ENCODE data around the gene MBOAT2.

DNA sequence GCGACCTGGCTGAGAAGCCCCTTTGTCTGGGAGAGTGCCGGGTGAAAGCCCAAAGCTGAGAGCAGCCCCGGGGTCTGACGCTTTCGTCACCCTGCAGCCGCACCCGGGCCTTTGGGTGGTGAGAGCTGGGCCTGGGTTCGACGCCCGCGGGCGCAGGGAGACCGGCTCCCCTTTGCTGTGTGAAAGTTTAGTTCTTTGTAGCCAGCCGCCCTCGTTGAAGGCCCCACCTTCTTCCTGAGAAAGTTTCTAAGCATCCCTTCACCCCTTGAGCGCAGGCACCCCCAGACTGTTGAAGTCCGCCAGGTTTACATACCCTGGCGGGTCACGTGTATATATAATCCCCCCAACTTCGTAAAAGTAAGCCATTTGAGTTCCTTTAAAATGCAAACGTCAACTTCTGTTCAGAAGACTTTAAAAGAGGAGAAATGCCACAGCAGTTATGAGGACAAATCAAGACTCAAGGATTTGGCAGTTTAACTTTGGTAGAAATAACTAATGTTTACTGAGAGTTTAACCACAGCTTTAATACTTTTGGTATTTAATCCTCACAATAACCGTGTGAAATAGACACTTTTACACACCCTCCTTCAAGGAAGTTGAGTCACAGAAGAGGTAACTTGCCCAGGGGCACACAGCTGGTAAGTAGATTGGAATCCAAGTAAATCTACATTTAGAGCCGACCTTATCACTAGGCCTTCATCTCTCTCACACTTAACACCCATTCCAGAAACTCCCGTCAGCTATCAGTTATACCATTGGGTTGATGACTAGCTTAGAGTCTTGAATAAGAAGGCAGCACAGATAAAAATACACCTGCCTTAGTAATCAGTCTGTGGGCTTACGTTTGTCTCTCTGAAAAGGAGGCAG lies 1.1 kb upstream of the MBOAT2 start:
- TF ChIP-seq ATAD3A (CRISPR knock-in tag; IDR thresholded peaks at IDR 0.05) = no peak
- no peak for TF ChIP-seq SETDB1 (CRISPR knock-in tag; IDR thresholded peaks at IDR 0.05; ENCODE audit: borderline replicate concordance)
- TF ChIP-seq CTCF (CRISPR knock-in tag; IDR thresholded peaks at IDR 0.05) = no peak
- TF ChIP-seq EP300 (IDR thresholded peaks at IDR 0.05; ENCODE audit: low read depth in 2 of 2, low read length in 2 of 2) = no peak
- no peak for TF ChIP-seq EP300 (CRISPR knock-in tag; IDR thresholded peaks at IDR 0.05; ENCODE audit: borderline replicate concordance)
- TF ChIP-seq GTF2F1 (IDR thresholded peaks at IDR 0.05; ENCODE audit: low read length) = no peak
- TF ChIP-seq ZNF772 (CRISPR knock-in tag; IDR thresholded peaks at IDR 0.05) = no peak
- no peak for TF ChIP-seq PHB2 (IDR thresholded peaks at IDR 0.05; ENCODE audit: partially characterized antibody)
- TF ChIP-seq TBX2 (CRISPR knock-in tag; IDR thresholded peaks at IDR 0.05; ENCODE audit: borderline replicate concordance) = no peak

Measured in HepG2 (cell line).